A549 (cell line): ENCODE measurements around the gene AQP12B. TPM values are rescaled to one million over a fixed set of nuclear protein-coding genes. Genes with fewer than 3 reads are reported as not detected.

ENCODE experiments used
- ATAC-seq, 2 experiments: fragments of 200-7000 bp in 1 of 2; fragments of >200 bp in 1 of 2; cut with Nextera tagmentation in 1 of 2; cut with Tn5 transposase in 1 of 2; 3 replicates each; pipeline versions ENCODE4 v1.8.0 to v1.9.1; 2018 to 2020; ENCODE audit warnings: mild to moderate bottlenecking in 1 of 2, moderate library complexity in 1 of 2
- CTCF ChIA-PET: fragments of 300-600 bp; sonication (Branson Sonifier 250); formaldehyde crosslinking; extraction: SDS; loops from one replicate; lab custom pipeline; 2021; ENCODE audit warnings: antibody characterized with exemption, inconsistent platforms; lab: Yijun Ruan, JAX
- POLR2A ChIA-PET: fragments of 350-600 bp; formaldehyde crosslinking; extraction: SDS; loops from one replicate; lab custom pipeline; 2021; ENCODE audit warnings: antibody characterized with exemption, inconsistent platforms; lab: Yijun Ruan, JAX
- DNase-seq, 2 experiments: peaks; one replicate each; pipeline versions ENCODE4 v3.0.0 to v3.0.0-alpha.2; 2011 to 2016; ENCODE audit warnings: low read depth in 1 of 2, low spot score in 1 of 2
- FAIRE-seq: peaks from 2 replicates; lab custom pipeline; 2011; peaks lifted over from hg19 to GRCh38; lab: Jason Lieb, UNC
- H3K27ac ChIP-seq, 2 experiments: fragments of >200 bp; sonication (Bioruptor Twin); formaldehyde crosslinking; 3 replicates each; pipeline ENCODE4 v1.5.1; 2016 to 2017
- H3K4me1 ChIP-seq: fragments of >200 bp; sonication (Bioruptor Twin); formaldehyde crosslinking; 3 replicates; pipeline ENCODE4 v1.6.1; 2016
- H3K4me2 ChIP-seq: fragments of >200 bp; sonication (Bioruptor Twin); formaldehyde crosslinking; 3 replicates; pipeline ENCODE4 v1.6.1; 2016
- H3K4me3 ChIP-seq: fragments of >200 bp; sonication (Bioruptor Twin); formaldehyde crosslinking; 3 replicates; pipeline ENCODE4 v1.5.1; 2016
- H3K9me3 ChIP-seq: fragments of >200 bp; sonication (Bioruptor Twin); formaldehyde crosslinking; 3 replicates; pipeline ENCODE4 v1.6.1; 2016
- CBX2 ChIP-seq: fragments of 200-600 bp; sonication (generic); IDR thresholded peaks from 2 replicates; pipeline ENCODE4 v1.6.1; 2016; ENCODE audit warnings: low read depth, mild to moderate bottlenecking, borderline replicate concordance
- CEBPB ChIP-seq, 2 experiments: fragments of >200 bp in 1 of 2; sonication (Bioruptor Twin) in 1 of 2; formaldehyde crosslinking in 1 of 2; IDR thresholded peaks; 2 replicates each; pipeline ENCODE4 v1.6.1; 2012 to 2016
- EHMT2 ChIP-seq: fragments of 200-600 bp; sonication (generic); IDR thresholded peaks from 2 replicates; pipeline ENCODE4 v1.6.1; 2016; ENCODE audit warnings: antibody characterized with exemption, low read depth, mild to moderate bottlenecking, moderate library complexity
- ESRRA ChIP-seq: fragments of 150-350 bp; IDR thresholded peaks from 2 replicates; pipeline ENCODE4 v1.6.1; 2014; ENCODE audit warnings: mild to moderate bottlenecking, low read length, borderline replicate concordance
- FOSL2 ChIP-seq, 2 experiments: fragments of 450-650 bp in 1 of 2; fragments of >200 bp in 1 of 2; sonication (Bioruptor Twin) in 1 of 2; formaldehyde crosslinking; IDR thresholded peaks; 2 replicates each; pipeline versions ENCODE4 v1.5.0 to v1.6.1; 2016 to 2020; ENCODE audit warnings: mild to moderate bottlenecking in 1 of 2, moderate library complexity in 1 of 2
- HES2 ChIP-seq: fragments of >200 bp; sonication (Bioruptor Twin); formaldehyde crosslinking; IDR thresholded peaks from 2 replicates; pipeline ENCODE4 v1.6.1; 2016
- HOXB5 ChIP-seq: fragments of 250-450 bp; sonication (Bioruptor Pico); IDR thresholded peaks from 2 replicates; pipeline ENCODE4 v1.5.0; 2020; ENCODE audit warnings: mild to moderate bottlenecking, moderate library complexity
- KDM5A ChIP-seq: fragments of 200-600 bp; sonication (generic); IDR thresholded peaks from 2 replicates; pipeline ENCODE4 v1.6.1; 2016; ENCODE audit warnings: antibody characterized with exemption, mild to moderate bottlenecking
- MAFK ChIP-seq: fragments of 450-650 bp; IDR thresholded peaks from 2 replicates; pipeline ENCODE4 v1.6.1; 2014; ENCODE audit not compliant: partially characterized antibody
- MAZ ChIP-seq: fragments of 150-350 bp; IDR thresholded peaks from 2 replicates; pipeline ENCODE4 v1.6.1; 2014; ENCODE audit warnings: antibody characterized with exemption, low read depth, low read length, borderline replicate concordance
- NFE2L2 ChIP-seq: fragments of 150-350 bp; conservative IDR thresholded peaks from 2 replicates; pipeline ENCODE4 v1.6.1; 2014; ENCODE audit warnings: low read length
- PBX3 ChIP-seq: IDR thresholded peaks from 2 replicates; pipeline ENCODE4 v1.6.1; 2012
- POLR2A ChIP-seq: IDR thresholded peaks from 2 replicates; pipeline ENCODE4 v1.6.1; 2012; ENCODE audit warnings: mild to moderate bottlenecking, low read length
- RCOR1 ChIP-seq: fragments of 150-350 bp; IDR thresholded peaks from 2 replicates; pipeline ENCODE4 v1.6.1; 2014; ENCODE audit warnings: antibody characterized with exemption, low read length, low read depth
- SREBF2 ChIP-seq: fragments of 450-650 bp; IDR thresholded peaks from 2 replicates; pipeline ENCODE4 v1.6.1; 2014; ENCODE audit warnings: mild to moderate bottlenecking, moderate library complexity
- USF2 ChIP-seq: fragments of 450-650 bp; IDR thresholded peaks from 2 replicates; pipeline ENCODE4 v1.6.1; 2014; ENCODE audit warnings: antibody characterized with exemption
- ZNF302 ChIP-seq: fragments of 250-450 bp; sonication (Bioruptor Pico); IDR thresholded peaks from 2 replicates; pipeline ENCODE4 v1.9.0; 2021; ENCODE audit warnings: inconsistent platforms, mild to moderate bottlenecking, moderate library complexity
- ZSCAN20 ChIP-seq: fragments of 250-450 bp; sonication (Bioruptor Pico); IDR thresholded peaks from 2 replicates; pipeline ENCODE4 v1.8.0; 2022; ENCODE audit warnings: mild to moderate bottlenecking, moderate library complexity
- WGBS: methylation state at CpG from one replicate; pipeline ENCODE4 v1.1.6; 2017; ENCODE audit errors: missing lambda C conversion rate; 5-methylcytosine and 5-hydroxymethylcytosine counted together
- polyA plus RNA-seq, 4 experiments: library from polyadenylated mRNA; depleted of rRNA in 3 of 4; stranded (reverse); fragments of >200 nt; fragmentation: RNase III in 1 of 4; extraction: RNeasy Plus Mini Kit Qiagen cat#74134 plus additional on column Dnase treatment in 1 of 4; gene quantifications; 2 replicates in 3 of 4; 3 replicates in 1 of 4; pipeline ENCODE4 v1.2.3, GENCODE V29; 2011 to 2017

AQP12B gene
- polyA plus RNA-seq, 2 of the 4 experiments (the other 2 are of a cell fraction) = not detected

GRCh38 chr2:240719676-240720545 lies 37.2 kb upstream of the AQP12B start:
- FAIRE-seq (no peak), ATAC-seq (no peak), DNase-seq (no peak)
- no peak overlapping the region for H3K27ac ChIP-seq
- H3K4me2 ChIP-seq = no peak overlapping the region
- ChIA-PET CTCF (interaction anchor here (1.0 to 1.3 kb wide), 4 partner anchors 8 to 121 kb away, joined by 3 to 4 read pairs (median 4); no protein-coding TSS in a partner anchor), POLR2A (no interaction called here)
- no peak overlapping the region for H3K4me3 ChIP-seq
- TF ChIP-seq POLR2A (no peak), HES2 (no peak)
- no peaks in the 10 kb centered on the region for H3K9me3 ChIP-seq
- no peaks in the 10 kb centered on the region for H3K4me1 ChIP-seq
- WGBS = 48% methylated on average over 16 of the region's 25 CpGs

- ChIA-PET POLR2A (no interaction called here), CTCF (interaction anchor here (1.0 kb wide), 1 partner anchor 25 kb away, joined by 3 read pairs; no protein-coding TSS in a partner anchor)
- H3K4me1 ChIP-seq = no peaks in the 10 kb centered on the region
- ATAC-seq (no peak), FAIRE-seq (no peak), DNase-seq (no peak)
- H3K27ac ChIP-seq = no peak overlapping the region
- no peak overlapping the region for H3K4me3 ChIP-seq
- TF ChIP-seq FOSL2 (IDR thresholded peaks at IDR 0.05) (no peak), FOSL2 (CRISPR knock-in tag; IDR thresholded peaks at IDR 0.05) (no peak), SREBF2 (no peak), ESRRA (no peak), ZSCAN20 (no peak)
- WGBS = 64% methylated on average over 8 of the region's 25 CpGs
- H3K9me3 ChIP-seq = no peaks in the 10 kb centered on the region
- no peak overlapping the region for H3K4me2 ChIP-seq
These were observed 36.3 kb upstream of the AQP12B start for GRCh38 chr2:240718896-240719490.

GRCh38 chr2:240717681-240718581 lies 35.2 kb upstream of the AQP12B start:
- no peak for FAIRE-seq
- POLR2A ChIA-PET = no interaction called here
- H3K4me3 ChIP-seq = no peak overlapping the region
- DNase-seq = no peak
- TF ChIP-seq CEBPB (IDR thresholded peaks at IDR 0.05) (no peak), USF2 (no peak), RCOR1 (no peak), NFE2L2 (no peak), MAFK (no peak), HOXB5 (no peak), PBX3 (no peak), CBX2 (no peak), MAZ (no peak), KDM5A (no peak), EHMT2 (no peak), ZNF302 (CRISPR knock-in tag) (no peak)
- CTCF ChIA-PET = no interaction called here
- no peak overlapping the region for H3K4me2 ChIP-seq
- H3K27ac ChIP-seq = no peak overlapping the region
- no peaks in the 10 kb centered on the region for H3K4me1 ChIP-seq
- WGBS = 82% methylated on average over 9 of the region's 31 CpGs
- H3K9me3 ChIP-seq = no peaks in the 10 kb centered on the region
- no peak for ATAC-seq
